MCF 10A (cell line): Measurements from ENCODE around the gene SNRPD1. TPM values are rescaled to one million over a fixed set of nuclear protein-coding genes. Genes with fewer than 3 reads are reported as not detected.
A peak's percentile ranks its signal among the peaks of the same experiment; 100 is the strongest.

Experiments used
- Bru-seq: library from RNA; stranded (reverse); fragments of 400-500 nt; gene quantifications from one replicate; lab custom pipeline; 2021; lab: Mats Ljungman, UMichigan
- BruChase-seq, 2 experiments: library from RNA; stranded (reverse); fragments of 400-500 nt; gene quantifications; one replicate each; lab custom pipeline; 2021; lab: Mats Ljungman, UMichigan
- BruUV-seq: library from RNA; stranded (reverse); fragments of 400-500 nt; replicated peaks from 2 replicates; lab custom pipeline; 2021; lab: Mats Ljungman, UMichigan
- CTCF ChIA-PET: fragments of 300-600 bp; sonication (Branson Sonifier 250); formaldehyde crosslinking; extraction: SDS; loops from one replicate; lab custom pipeline; 2021; ENCODE audit warnings: antibody characterized with exemption, inconsistent platforms; lab: Yijun Ruan, JAX
- POLR2A ChIA-PET: fragments of 300-600, 350-650 bp; sonication (Branson Sonifier 250); formaldehyde crosslinking; extraction: SDS; loops from one replicate; lab custom pipeline; 2020; ENCODE audit warnings: antibody characterized with exemption, inconsistent platforms; lab: Yijun Ruan, JAX
- DNase-seq: peaks from one replicate; pipeline ENCODE4 v3.0.0-alpha.2; 2018; ENCODE audit not compliant: unreplicated experiment
- H3K27ac Mint-ChIP-seq: one replicate; pipeline ENCODE4 v1.8.0; 2022; ENCODE audit warnings: mild to moderate bottlenecking, low read depth, mixed read lengths; ENCODE audit not compliant: unreplicated experiment
- H3K27me3 Mint-ChIP-seq: one replicate; pipeline ENCODE4 v1.8.0; 2022; ENCODE audit warnings: mixed read lengths; ENCODE audit not compliant: insufficient read depth, unreplicated experiment
- H3K36me3 Mint-ChIP-seq: one replicate; pipeline ENCODE4 v1.8.0; 2022; ENCODE audit warnings: mild to moderate bottlenecking, moderate library complexity, mixed read lengths; ENCODE audit not compliant: insufficient read depth, unreplicated experiment
- H3K4me1 Mint-ChIP-seq: one replicate; pipeline ENCODE4 v1.8.0; 2022; ENCODE audit warnings: mixed read lengths; ENCODE audit not compliant: insufficient read depth, unreplicated experiment
- H3K4me3 Mint-ChIP-seq: one replicate; pipeline ENCODE4 v1.8.0; 2022; ENCODE audit warnings: mild to moderate bottlenecking, moderate library complexity, mixed read lengths; ENCODE audit not compliant: unreplicated experiment
- H3K9me3 Mint-ChIP-seq: one replicate; pipeline ENCODE4 v1.8.0; 2022; ENCODE audit warnings: mixed read lengths; ENCODE audit not compliant: unreplicated experiment
- CTCF ChIP-seq: fragments of 200-600 bp; IDR thresholded peaks from one replicate; pipeline ENCODE4 v1.8.0; 2022; ENCODE audit warnings: antibody characterized with exemption, mild to moderate bottlenecking; ENCODE audit not compliant: unreplicated experiment
- intact Hi-C: fragments of 100-400 bp; cut with micrococcal nuclease; formaldehyde crosslinking; loops from 2 replicates; pipeline ENCODE4 v1.14.1; 2022
- long read RNA-seq: library from polyadenylated mRNA; stranded (forward); transcript quantifications from one replicate; pipeline ENCODE4 v2.0.0, GENCODE V29; 2022
- total RNA-seq: library from RNA; stranded (reverse); gene quantifications from 2 replicates; pipeline ENCODE4 v1.2.3, GENCODE V29; 2022

Gene SNRPD1
- total RNA-seq (108 and 110 TPM in 2 replicates), Bru-seq, nascent RNA (percentile 92 among the genes with signal in this experiment), BruChase-seq, experiment 1, labeled RNA remaining after a 6-hour chase (percentile 92 among the genes with signal in this experiment), BruChase-seq, experiment 2, labeled RNA remaining after a 2-hour chase (percentile 89 among the genes with signal in this experiment)
- long read RNA-seq, full-length matches to known transcripts, result 248 of 294 reads
- long read RNA-seq, partial matches to known transcripts, result 37 of 294 reads
- long read RNA-seq, other reads (novel, unspliced or antisense), result 9 of 294 reads

- peak within 1 kb of the TSS; percentile 90 for H3K4me3 Mint-ChIP-seq
- POLR2A ChIA-PET, result interaction anchor here (0.6 to 6.7 kb wide), 21 partner anchors 9 to 1494 kb away, joined by 3 to 129 read pairs (median 4); partner anchors contain the start of genes ABHD3, ESCO1 and MIB1
- CTCF ChIA-PET, result interaction anchor here (0.6 to 4.8 kb wide), 20 partner anchors 9 to 1208 kb away, joined by 3 to 64 read pairs (median 4); partner anchors contain the start of gene ESCO1
- H3K9me3 Mint-ChIP-seq, result no peaks in the 10 kb centered on the region
- peak; percentile 93 for TF ChIP-seq CTCF
- H3K36me3 Mint-ChIP-seq, result peaks cover 36% of the 10 kb centered on the region
- no peaks in the 10 kb centered on the region for H3K27me3 Mint-ChIP-seq
- peak within 1 kb of the TSS; percentile 96 for H3K27ac Mint-ChIP-seq
- H3K4me1 Mint-ChIP-seq, result peaks cover 6% of the 10 kb centered on the region
- BruUV-seq, result TSS peak; percentile 75
- intact Hi-C loops, result loop anchor here (1.0 kb wide), 1 partner anchor 12 kb away; the partner anchor contains the start of gene ESCO1
- DNase-seq, result peak; percentile 88
These were observed at the start of gene SNRPD1 for GRCh38 chr18:21612125-21613039. Gene SNRPD1, plus strand, starts transcription at chr18:21612314. Its CDS starts 116 bp downstream, at chr18:21612430.

- H3K27ac Mint-ChIP-seq, result no peak overlapping the region
- ChIA-PET CTCF (no interaction called here), POLR2A (no interaction called here)
- no peak overlapping the region for H3K4me3 Mint-ChIP-seq
- intact Hi-C loops, result no loop called here
- no peaks in the 10 kb centered on the region for H3K9me3 Mint-ChIP-seq
- TF ChIP-seq CTCF, result no peak
- DNase-seq, result no peak
- no peaks in the 10 kb centered on the region for H3K27me3 Mint-ChIP-seq
- BruUV-seq, result no TSS peak
- H3K4me1 Mint-ChIP-seq, result no peaks in the 10 kb centered on the region
- H3K36me3 Mint-ChIP-seq, result peaks cover 79% of the 10 kb centered on the region
These were observed 40.3 kb upstream of the SNRPD1 start for GRCh38 chr18:21571772-21572171.

GRCh38 chr18:21575656-21576055, 36.5 kb upstream of the SNRPD1 start:
- Mint-ChIP-seq H3K27ac (no peak overlapping the region), H3K4me1 (no peaks in the 10 kb centered on the region), H3K4me3 (no peak overlapping the region), H3K27me3 (no peaks in the 10 kb centered on the region), H3K9me3 (no peaks in the 10 kb centered on the region), H3K36me3 (peaks cover 68% of the 10 kb centered on the region)
- POLR2A ChIA-PET, result interaction anchor here (0.6 kb wide), 1 partner anchor 514 kb away, joined by 3 read pairs; no protein-coding TSS in a partner anchor
- CTCF ChIA-PET, result no interaction called here
- intact Hi-C loops, result no loop called here
- no TSS peak for BruUV-seq
- no peak for TF ChIP-seq CTCF
- DNase-seq, result no peak
